Hematopoietic multipotent progenitor cell (in vitro differentiated cells): ENCODE measurements around the gene ACAP2. TPM values are rescaled to one million over a fixed set of nuclear protein-coding genes. Genes with fewer than 3 reads are reported as not detected.
"Not testable (repeated sequence)": the region's sequence is repeated elsewhere in the genome, so short reads cannot be mapped to it uniquely, and the experiment has no call there.

ENCODE experiments used
- DNase-seq, 3 donors: peaks; one replicate each; pipeline ENCODE4 v3.0.0-alpha.2; 2011 to 2015; ENCODE audit warnings: low read depth in 2 of 3, low spot score in 2 of 3
- total RNA-seq: library from RNA; depleted of rRNA; stranded (reverse); fragments of >200 nt; gene quantifications from one replicate; pipeline ENCODE4 v1.2.3, GENCODE V29; 2012

Gene ACAP2
- total RNA-seq, 1 donor: 34.7 TPM

GRCh38 chr3:195249057-195249770 is 193.6 kb downstream of the ACAP2 start:
- no peak for DNase-seq

GRCh38 chr3:195248281-195248680 is 194.5 kb downstream of the ACAP2 start:
- DNase-seq: no peak

GRCh38 chr3:195247863-195248189 is 195.0 kb downstream of the ACAP2 start:
- DNase-seq: peak in 1 of 3 donors; percentile 36

GRCh38 chr3:195247086-195247862 is 195.5 kb downstream of the ACAP2 start:
- DNase-seq: no peak

GRCh38 chr3:195246581-195246995 is 196.2 kb downstream of the ACAP2 start:
- no peak for DNase-seq

GRCh38 chr3:195245531-195245951 is 197.3 kb downstream of the ACAP2 start:
- no peak for DNase-seq

GRCh38 chr3:195241592-195242355 is 201.0 kb downstream of the ACAP2 start:
- no peak for DNase-seq

GRCh38 chr3:195240939-195241338 is 201.9 kb downstream of the ACAP2 start:
- no peak for DNase-seq

- DNase-seq: no peak
Measured at GRCh38 chr3:195240171-195240701, 202.6 kb downstream of the ACAP2 start.

- DNase-seq: no peak
Measured at GRCh38 chr3:195239121-195239520, 203.7 kb downstream of the ACAP2 start.

- no peak for DNase-seq
Measured at GRCh38 chr3:195238586-195239118, 204.2 kb downstream of the ACAP2 start.

GRCh38 chr3:195238081-195238571 is 204.7 kb downstream of the ACAP2 start:
- no peak for DNase-seq

GRCh38 chr3:195236801-195237570 is 205.8 kb downstream of the ACAP2 start:
- DNase-seq: no peak

GRCh38 chr3:195236076-195236798 is 206.6 kb downstream of the ACAP2 start:
- no peak for DNase-seq

- DNase-seq: no peak
Measured at GRCh38 chr3:195230244-195230643, 212.6 kb downstream of the ACAP2 start.

GRCh38 chr3:195228886-195229285 is 213.9 kb downstream of the ACAP2 start:
- DNase-seq: not testable (repeated sequence)

- no peak for DNase-seq
Measured at GRCh38 chr3:195227871-195228270, 214.9 kb downstream of the ACAP2 start.

- DNase-seq: peak in 2 of 3 donors; percentile 29 to 46
Measured at GRCh38 chr3:195226900-195227447, 215.8 kb downstream of the ACAP2 start.

GRCh38 chr3:195226445-195226844 is 216.4 kb downstream of the ACAP2 start:
- no peak for DNase-seq
